Sigmoid colon (tissue), 4 donors: ENCODE data around the gene WDR93.

ENCODE experiments used
- CTCF ChIP-seq, 4 experiments: fragments of 450-650 bp in 3 of 4; fragments of 200-600 bp in 1 of 4; IDR thresholded peaks; one replicate each; pipeline ENCODE4 v1.5.1; 2016 to 2019; ENCODE audit warnings: antibody characterized with exemption in 4 of 4, mild to moderate bottlenecking in 3 of 4, moderate library complexity in 2 of 4
- POLR2A ChIP-seq, 2 donors: fragments of 450-650 bp; IDR thresholded peaks; one replicate each; pipeline ENCODE4 v1.6.1; 2016; ENCODE audit warnings: antibody characterized with exemption in 2 of 2, mild to moderate bottlenecking in 2 of 2, moderate library complexity in 2 of 2
- POLR2AphosphoS5 ChIP-seq, 4 donors: sonication (generic); formaldehyde crosslinking; IDR thresholded peaks; one replicate each; pipeline ENCODE4 v1.6.1; 2017; ENCODE audit warnings: antibody characterized with exemption in 4 of 4

- TF ChIP-seq CTCF (IDR thresholded peaks at IDR 0.05) (no peak), POLR2AphosphoS5 (IDR thresholded peaks at IDR 0.05) (peak in 3 of 4 donors; percentile 37 to 77 (median 67)), POLR2A (IDR thresholded peaks at IDR 0.05) (peak in 1 of 2 donors; percentile 64)
These were observed at the start of gene WDR93, which contains the start of gene PEX11A for GRCh38 chr15:89690276-89691218.
